ENCODE data around the gene SFSWAP.
"Not testable (repeated sequence)": the region's sequence is repeated elsewhere in the genome, so short reads cannot be mapped to it uniquely, and the experiment has no call there.

The SFSWAP gene

GRCh38 chr12:131710464-131711457, at the start of gene SFSWAP:
Gene SFSWAP (plus strand): TSS chr12:131711090. CDS start chr12:131711230, 140 bp downstream.
- peak; percentile 75 for FAIRE-seq
- peak; percentile 75 for DNase-seq (ENCODE audit: extremely low spot score, insufficient read length, low read depth)

- DNase-seq (ENCODE audit: extremely low spot score, insufficient read length, low read depth); FAIRE-seq: not testable (repeated sequence)
These were observed 49.5 kb upstream of the SFSWAP start for GRCh38 chr12:131661170-131661985.

GRCh38 chr12:131661986-131662288, 49.0 kb upstream of the SFSWAP start:
- FAIRE-seq; DNase-seq (ENCODE audit: extremely low spot score, insufficient read length, low read depth): not testable (repeated sequence)

- not testable (repeated sequence) for FAIRE-seq; DNase-seq (ENCODE audit: extremely low spot score, insufficient read length, low read depth)
These were observed 48.5 kb upstream of the SFSWAP start for GRCh38 chr12:131662346-131662745.

GRCh38 chr12:131665666-131666065, 45.2 kb upstream of the SFSWAP start:
- FAIRE-seq = not testable (repeated sequence)

GRCh38 chr12:131666486-131666885, 44.4 kb upstream of the SFSWAP start:
- DNase-seq (ENCODE audit: extremely low spot score, insufficient read length, low read depth); FAIRE-seq: not testable (repeated sequence)

More at GRCh38 chr12:131665666-131666065, 45.2 kb upstream of the SFSWAP start:
- DNase-seq (ENCODE audit: extremely low spot score, insufficient read length, low read depth) = not testable (repeated sequence)

GRCh38 chr12:131666978-131667601, 43.8 kb upstream of the SFSWAP start:
- DNase-seq (ENCODE audit: extremely low spot score, insufficient read length, low read depth); FAIRE-seq: not testable (repeated sequence)

GRCh38 chr12:131671276-131671675, 39.6 kb upstream of the SFSWAP start:
- DNase-seq (ENCODE audit: extremely low spot score, insufficient read length, low read depth) (no peak), FAIRE-seq (no peak)

GRCh38 chr12:131671871-131672270, 39.0 kb upstream of the SFSWAP start:
- FAIRE-seq (no peak), DNase-seq (ENCODE audit: extremely low spot score, insufficient read length, low read depth) (no peak)

- FAIRE-seq (no peak), DNase-seq (ENCODE audit: extremely low spot score, insufficient read length, low read depth) (no peak)
These were observed 38.5 kb upstream of the SFSWAP start for GRCh38 chr12:131672311-131672940.

- no peak for FAIRE-seq
- no peak for DNase-seq (ENCODE audit: extremely low spot score, insufficient read length, low read depth)
These were observed 37.7 kb upstream of the SFSWAP start for GRCh38 chr12:131672941-131673887.

- no peak for FAIRE-seq
These were observed 37.0 kb upstream of the SFSWAP start for GRCh38 chr12:131673888-131674257.

GRCh38 chr12:131674373-131674772, 36.5 kb upstream of the SFSWAP start:
- no peak for FAIRE-seq
- no peak for DNase-seq (ENCODE audit: extremely low spot score, insufficient read length, low read depth)

More at GRCh38 chr12:131673888-131674257, 37.0 kb upstream of the SFSWAP start:
- DNase-seq (ENCODE audit: extremely low spot score, insufficient read length, low read depth) = no peak

GRCh38 chr12:131675126-131676080, 35.5 kb upstream of the SFSWAP start:
- no peak for FAIRE-seq
- no peak for DNase-seq (ENCODE audit: extremely low spot score, insufficient read length, low read depth)

GRCh38 chr12:131676544-131676943, 34.3 kb upstream of the SFSWAP start:
- DNase-seq (ENCODE audit: extremely low spot score, insufficient read length, low read depth) (no peak), FAIRE-seq (no peak)

- not testable (repeated sequence) for DNase-seq (ENCODE audit: extremely low spot score, insufficient read length, low read depth); FAIRE-seq
These were observed 33.8 kb upstream of the SFSWAP start for GRCh38 chr12:131677067-131677466.

GRCh38 chr12:131677699-131678098, 33.2 kb upstream of the SFSWAP start:
- FAIRE-seq = no peak
- no peak for DNase-seq (ENCODE audit: extremely low spot score, insufficient read length, low read depth)

Measured in GM18507 (cell line).